IPS-NIHi7 (cell line): ENCODE data around the gene CPN1.
A peak's percentile ranks its signal among the peaks of the same experiment; 100 is the strongest.
"Not testable (repeated sequence)": the region's sequence is repeated elsewhere in the genome, so short reads cannot be mapped to it uniquely, and the experiment has no call there.

ENCODE experiments used
- DNase-seq: peaks from one replicate; pipeline ENCODE4 v3.0.0; 2012; ENCODE audit warnings: mixed read lengths; ENCODE audit errors: extremely low spot score

Gene CPN1

GRCh38 chr10:100024748-100025147, 56.9 kb downstream of the CPN1 start:
- no peak for DNase-seq

DNA sequence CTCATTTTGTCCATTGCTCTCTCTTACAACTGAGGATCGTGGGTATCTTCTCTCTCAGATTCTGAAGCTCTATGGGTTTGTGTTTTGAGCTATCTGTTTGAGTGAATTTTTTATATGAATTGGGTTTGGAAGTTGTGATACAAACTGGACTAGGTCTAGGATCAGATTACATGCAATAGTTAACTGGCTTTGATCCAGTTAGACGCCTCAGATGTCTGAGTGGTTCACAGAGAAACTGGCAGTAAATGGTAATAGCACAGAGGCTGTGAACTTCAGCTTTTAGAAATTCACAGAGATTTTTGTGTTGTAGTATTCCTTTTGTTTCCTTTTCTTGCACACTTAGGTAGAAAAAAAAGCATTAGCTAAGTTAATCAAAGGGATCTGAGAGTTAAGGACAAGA, 59.3 kb downstream of the CPN1 start:
- DNase-seq, result no peak

- no peak for DNase-seq
These were observed 60.3 kb downstream of the CPN1 start for GRCh38 chr10:100021322-100021721.

- no peak for DNase-seq
These were observed 60.8 kb downstream of the CPN1 start for GRCh38 chr10:100020886-100021253.

DNA sequence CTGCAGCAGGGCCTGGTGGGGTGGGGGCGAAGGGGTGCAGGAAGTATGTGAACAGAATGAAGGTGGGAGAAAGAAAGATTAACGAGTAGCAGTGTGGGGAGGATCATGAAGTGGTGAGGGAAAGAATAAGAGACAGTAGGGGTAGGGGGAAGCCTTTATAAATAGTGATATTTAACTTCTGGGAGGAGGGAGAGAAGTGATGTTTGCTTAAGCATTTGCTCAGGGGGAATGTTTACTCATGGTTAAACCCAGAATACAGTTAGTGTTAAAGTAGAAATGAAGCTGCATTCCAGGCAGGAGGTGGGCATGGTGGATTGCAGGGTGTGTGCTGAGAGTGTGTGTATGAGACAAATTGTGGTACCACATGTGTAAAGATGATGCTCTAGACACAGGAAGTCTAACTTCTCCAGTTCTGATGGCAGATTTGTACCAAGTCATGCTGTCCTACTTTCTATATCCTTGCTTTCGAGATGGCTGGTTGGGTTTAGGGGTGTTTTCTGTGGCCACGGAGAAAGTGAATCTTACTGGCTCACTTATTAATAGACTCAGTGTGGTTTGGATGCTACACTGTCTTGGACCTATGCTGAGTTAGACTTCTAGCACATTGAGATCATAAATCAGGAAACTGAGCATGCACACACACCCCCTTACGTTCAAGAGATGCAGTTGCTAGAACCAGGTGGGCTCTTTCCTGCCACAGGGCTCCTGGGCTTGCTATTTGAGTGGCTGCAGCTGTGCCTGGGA, 61.4 kb downstream of the CPN1 start:
- DNase-seq, result no peak

GRCh38 chr10:100019787-100020141, 61.9 kb downstream of the CPN1 start:
- DNase-seq, result peak; percentile 61

DNA sequence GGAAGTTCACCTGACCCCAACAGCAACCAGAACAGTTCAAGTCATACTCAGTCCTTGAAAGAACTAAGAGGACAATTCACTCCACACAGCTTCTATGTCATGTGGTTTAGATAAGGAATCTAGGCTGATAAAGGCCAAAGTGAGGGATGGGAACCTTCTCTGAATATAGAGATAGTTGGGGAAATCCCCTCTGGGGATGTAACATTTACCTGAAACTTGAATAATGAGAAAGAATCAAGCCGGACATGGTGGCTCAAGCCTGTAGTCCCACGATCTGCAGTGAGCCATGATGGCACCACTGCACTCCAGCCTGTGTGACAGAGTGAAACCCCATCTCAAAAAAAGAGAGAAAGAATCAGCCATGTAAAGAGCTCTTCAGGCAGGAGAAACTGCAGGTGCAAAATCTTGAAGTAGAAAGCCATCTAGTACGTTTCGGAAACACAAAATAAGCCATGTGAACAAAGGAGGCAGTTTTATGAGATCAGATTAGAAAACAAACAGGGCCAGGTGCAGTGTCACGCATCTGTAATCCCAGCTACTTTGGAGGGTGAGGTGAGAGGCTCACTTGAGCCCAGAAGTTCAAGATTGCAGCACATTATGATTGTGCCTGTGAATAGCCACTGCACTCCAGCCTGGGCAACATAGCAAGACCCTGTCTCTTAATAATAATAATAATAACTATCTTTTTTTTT, 67.5 kb downstream of the CPN1 start:
- DNase-seq, result no peak

GRCh38 chr10:100013621-100014020, 68.0 kb downstream of the CPN1 start:
- no peak for DNase-seq

- DNase-seq, result not testable (repeated sequence)
These were observed 69.8 kb downstream of the CPN1 start for GRCh38 chr10:100011906-100012305.

DNA sequence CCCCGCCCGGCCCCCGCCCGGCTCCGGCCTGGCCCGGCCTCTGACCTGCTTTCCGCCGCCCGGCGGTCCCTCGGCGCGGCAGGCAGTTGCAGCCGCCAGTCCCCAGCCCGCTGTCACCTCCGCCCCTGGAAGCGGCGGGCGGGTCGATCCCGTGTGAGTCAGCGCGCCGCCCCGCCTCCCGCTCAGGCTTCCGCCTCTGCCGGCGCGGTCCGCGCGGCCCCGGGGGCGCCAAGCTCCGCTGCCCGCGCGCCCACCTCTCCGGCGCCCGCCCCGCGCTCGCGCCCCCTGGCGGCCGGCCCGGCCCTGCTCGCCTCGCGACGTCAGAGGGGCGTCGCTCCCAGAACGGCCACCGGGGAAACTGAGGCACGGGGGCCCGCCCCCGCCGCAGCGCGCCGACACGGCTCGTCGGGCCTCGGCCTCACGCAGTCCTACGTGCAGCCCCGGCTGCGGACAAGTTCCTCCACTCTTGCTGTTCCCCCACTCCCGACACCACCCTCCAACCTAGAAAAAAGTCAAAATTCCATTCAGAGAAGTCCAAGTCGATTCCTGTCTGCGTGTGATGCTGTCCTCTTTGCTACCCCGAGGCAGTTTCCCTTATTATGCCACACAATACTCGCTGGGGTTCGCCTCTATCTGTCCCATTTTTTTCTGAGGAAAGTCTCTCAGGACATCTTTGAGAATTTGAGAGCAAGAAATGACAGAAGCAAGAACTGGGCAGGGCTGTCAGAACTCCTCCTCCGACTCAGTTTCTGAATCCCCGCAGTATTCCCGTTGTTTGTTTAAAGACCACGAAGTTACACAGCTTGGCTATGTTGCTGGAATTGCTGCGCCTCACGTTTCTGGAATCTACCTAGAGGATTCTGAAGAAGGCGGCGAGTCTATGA, 71.6 kb downstream of the CPN1 start, which contains the start of gene DNMBP:
Gene DNMBP, minus strand, starts transcription at position 155 of the 884 bp plus-strand sequence. CDS start 37,823 bp downstream, outside the sequence.
- peak; percentile 99 for DNase-seq

- DNase-seq, result no peak
These were observed 72.3 kb downstream of the CPN1 start for GRCh38 chr10:100009283-100009792.

DNA sequence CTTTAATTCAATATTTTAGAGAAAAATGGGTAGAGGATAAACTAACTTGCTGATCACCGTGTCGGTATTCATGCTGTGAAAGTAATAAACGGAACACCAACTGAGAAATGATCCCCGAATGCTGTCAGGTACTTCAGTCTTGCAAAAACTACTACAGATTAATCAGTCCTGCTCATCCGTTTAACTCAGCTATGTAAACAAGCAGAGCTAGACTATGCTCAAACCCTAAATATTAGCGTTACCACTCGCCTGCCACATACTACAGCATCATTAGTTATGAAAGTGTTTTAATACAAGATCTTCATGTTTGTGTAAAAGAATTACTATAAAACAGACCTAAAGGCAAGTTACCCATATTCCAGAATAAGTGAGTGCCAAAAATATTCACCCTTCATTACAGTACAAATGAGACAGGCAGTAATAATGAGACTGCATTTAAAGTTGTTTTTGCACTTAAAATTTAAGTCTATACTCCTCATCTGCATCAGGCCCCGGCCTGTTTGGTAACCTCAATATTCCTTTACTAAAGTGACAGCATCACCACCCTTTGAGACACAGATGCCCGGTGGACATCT, 72.9 kb downstream of the CPN1 start:
- DNase-seq, result no peak

DNA sequence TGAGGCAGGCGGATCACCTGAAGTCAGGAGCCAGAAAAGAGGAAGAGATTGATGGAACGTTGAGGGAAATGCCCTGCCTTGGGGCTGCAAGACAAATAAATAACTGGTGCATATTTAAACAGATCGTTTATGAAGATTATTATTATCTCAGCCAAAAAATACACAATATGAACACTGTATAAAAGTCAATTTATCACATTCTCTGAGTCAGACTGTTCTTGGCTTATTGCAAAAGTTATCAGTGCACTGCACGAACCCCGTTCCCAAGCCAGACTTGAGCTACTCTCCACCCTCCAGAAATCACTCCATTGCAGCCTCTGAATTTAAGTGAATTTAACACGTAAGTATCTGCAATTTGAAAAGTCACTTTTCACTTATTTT, 73.5 kb downstream of the CPN1 start:
- no peak for DNase-seq

GRCh38 chr10:100007231-100008141, 74.2 kb downstream of the CPN1 start:
- no peak for DNase-seq

GRCh38 chr10:100006243-100006886, 75.3 kb downstream of the CPN1 start:
- DNase-seq, result no peak

- DNase-seq, result no peak
These were observed 76.7 kb downstream of the CPN1 start for GRCh38 chr10:100004805-100005510.

DNA sequence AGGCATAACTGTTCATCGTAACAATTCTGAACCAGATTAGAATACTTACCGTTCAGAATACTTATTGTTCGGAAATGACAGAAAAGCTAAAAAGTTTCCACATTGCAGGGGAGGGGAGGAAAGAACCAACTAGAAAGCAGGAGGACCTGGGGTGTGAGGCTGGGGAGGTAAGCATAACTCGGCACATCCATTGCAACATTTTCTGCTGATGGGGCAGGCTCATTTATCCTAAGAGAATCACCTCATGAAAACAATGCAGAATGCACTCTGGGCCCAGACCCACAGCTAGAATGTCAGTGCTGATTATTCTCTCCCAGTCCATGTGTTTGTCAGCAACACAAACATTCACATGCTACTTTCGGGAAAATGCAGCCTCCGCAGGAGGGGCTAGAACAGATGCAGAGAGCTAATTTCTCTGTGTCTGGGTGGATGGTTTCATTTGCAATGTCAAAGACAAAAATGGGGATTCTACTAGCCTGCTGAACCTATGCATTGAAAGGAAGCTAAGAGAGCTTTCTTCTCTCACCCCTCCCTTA, 81.5 kb downstream of the CPN1 start:
- DNase-seq, result no peak

GRCh38 chr10:99999319-100000108, 82.2 kb downstream of the CPN1 start:
- DNase-seq, result no peak

DNA sequence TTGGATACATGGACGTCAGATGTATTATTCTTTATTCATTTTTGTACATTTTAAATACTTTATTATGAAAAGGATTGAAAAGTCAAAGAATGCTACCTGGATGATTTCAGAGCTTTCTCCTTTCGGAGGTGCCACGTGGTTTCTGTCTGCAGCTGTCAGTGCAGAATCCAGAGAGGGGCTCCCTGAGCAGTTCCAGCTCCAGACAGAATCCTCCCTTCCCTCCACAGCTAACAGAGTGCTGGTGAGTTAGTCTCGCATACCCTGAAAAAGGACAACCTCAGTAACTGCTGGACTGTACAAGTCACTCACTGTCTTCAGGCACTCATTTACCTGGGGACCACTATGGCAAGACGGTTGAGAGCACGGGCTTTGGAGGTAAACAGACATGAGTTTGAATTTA, 82.8 kb downstream of the CPN1 start:
- no peak for DNase-seq
